Endothelial cell of umbilical vein (primary cell): ENCODE data around the gene SPTA1. TPM values are rescaled to one million over a fixed set of nuclear protein-coding genes. Genes with fewer than 3 reads are reported as not detected.

Source experiments
- BruUV-seq: library from RNA; stranded (reverse); fragments of 400-500 nt; replicated peaks from 2 replicates; lab custom pipeline; 2021; lab: Mats Ljungman, UMichigan
- CTCF ChIA-PET: fragments of 300-600, 350-600 bp; sonication (Branson Sonifier 250); formaldehyde crosslinking; loops from one replicate; lab custom pipeline; 2021; ENCODE audit warnings: antibody characterized with exemption, inconsistent platforms; lab: Charles Lee
- POLR2A ChIA-PET: fragments of 300-600, 350-600 bp; sonication (Branson Sonifier 250); formaldehyde crosslinking; loops from one replicate; lab custom pipeline; 2021; ENCODE audit warnings: antibody characterized with exemption, inconsistent platforms; lab: Charles Lee
- DNase-seq: peaks from one replicate; pipeline ENCODE4 v3.0.0-alpha.2; 2011; ENCODE audit warnings: low read depth, low spot score
- FAIRE-seq: peaks from 2 replicates; lab custom pipeline; 2011; peaks lifted over from hg19 to GRCh38; lab: Jason Lieb, UNC
- H2AFZ ChIP-seq: 2 replicates; pipeline ENCODE4 v1.6.0; 2012; ENCODE audit warnings: low read depth, low read length, control low read depth, inconsistent platforms
- H3K27ac ChIP-seq: 2 replicates; pipeline ENCODE4 v1.5.1; 2011; ENCODE audit warnings: low read depth, mild to moderate bottlenecking, control low read depth, low read length, moderate library complexity; ENCODE audit not compliant: insufficient read depth
- H3K27me3 ChIP-seq, 2 experiments: 2 replicates each; pipeline versions ENCODE4 v1.6.0 to v1.6.1; 2011; ENCODE audit warnings: low read length in 2 of 2, mixed read lengths in 1 of 2; ENCODE audit not compliant: control insufficient read depth in 2 of 2, insufficient read depth in 2 of 2
- H3K36me3 ChIP-seq, 2 experiments: 2 replicates in 1 of 2; 3 replicates in 1 of 2; pipeline ENCODE4 v1.5.1; 2011; ENCODE audit warnings: low read length in 2 of 2, mild to moderate bottlenecking in 1 of 2, moderate library complexity in 1 of 2; ENCODE audit not compliant: control insufficient read depth in 2 of 2, insufficient read depth in 2 of 2; ENCODE audit errors: extremely low read depth in 1 of 2
- H3K4me1 ChIP-seq: 3 replicates; pipeline ENCODE4 v1.5.1; 2011; ENCODE audit warnings: mild to moderate bottlenecking, low read length; ENCODE audit not compliant: control insufficient read depth, insufficient read depth; ENCODE audit errors: extremely low read depth
- H3K4me2 ChIP-seq: 2 replicates; pipeline ENCODE4 v1.6.1; 2011; ENCODE audit warnings: low read length, control low read depth, mixed read lengths; ENCODE audit not compliant: insufficient read depth
- H3K4me3 ChIP-seq, 3 experiments: fragments of 200-600 bp in 1 of 3; sonication (generic), shearing (Covaris generic) in 1 of 3; replicated peaks in 1 of 3; 2 replicates each; pipeline ENCODE4 v1.5.1; 2011 to 2016; ENCODE audit warnings: control low read depth in 3 of 3, low read length in 3 of 3, mild to moderate bottlenecking in 2 of 3, inconsistent platforms in 1 of 3, low read depth in 1 of 3, moderate library complexity in 1 of 3; ENCODE audit not compliant: insufficient read depth in 1 of 3
- H3K79me2 ChIP-seq: 2 replicates; pipeline ENCODE4 v1.6.0; 2012; ENCODE audit warnings: low read length, inconsistent platforms; ENCODE audit not compliant: control insufficient read depth, insufficient read depth
- H3K9ac ChIP-seq: replicated peaks from 2 replicates; pipeline ENCODE3; 2011; ENCODE audit warnings: low read length, control low read depth; ENCODE audit not compliant: insufficient read depth; ENCODE audit errors: extremely low read depth
- H3K9me1 ChIP-seq: replicated peaks from 3 replicates; pipeline ENCODE4 v1.6.0; 2011; ENCODE audit warnings: mild to moderate bottlenecking, low read length; ENCODE audit not compliant: control insufficient read depth, insufficient read depth; ENCODE audit errors: extremely low read depth
- H3K9me3 ChIP-seq: replicated peaks from 2 replicates; pipeline ENCODE4 v1.5.1; 2012; ENCODE audit warnings: low read length, inconsistent platforms; ENCODE audit not compliant: control insufficient read depth, insufficient read depth
- H4K20me1 ChIP-seq: replicated peaks from 2 replicates; pipeline ENCODE3; 2011; ENCODE audit warnings: mild to moderate bottlenecking, low read length; ENCODE audit not compliant: control insufficient read depth, insufficient read depth; ENCODE audit errors: extremely low read depth
- EZH2 ChIP-seq: IDR thresholded peaks from 2 replicates; pipeline ENCODE4 v1.6.1; 2012; ENCODE audit warnings: borderline replicate concordance, low read depth, mild to moderate bottlenecking, moderate library complexity, low read length, inconsistent platforms; ENCODE audit not compliant: severe bottlenecking
- GATA2 ChIP-seq: IDR thresholded peaks from 2 replicates; pipeline ENCODE4 v1.7.0; 2011; ENCODE audit warnings: low read depth, mild to moderate bottlenecking, moderate library complexity, mixed read lengths, low read length; ENCODE audit not compliant: insufficient read length, insufficient read depth
- JUN ChIP-seq: IDR thresholded peaks from 2 replicates; pipeline ENCODE4 v1.6.1; 2011; ENCODE audit warnings: borderline replicate concordance, low read depth; ENCODE audit not compliant: insufficient read length, insufficient read depth
- MAX ChIP-seq: IDR thresholded peaks from 2 replicates; pipeline ENCODE4 v1.6.1; 2011; ENCODE audit not compliant: insufficient read depth, insufficient read length
- MYC ChIP-seq: IDR thresholded peaks from one replicate; pipeline ENCODE4 v1.6.1; 2011; ENCODE audit warnings: mild to moderate bottlenecking, low read depth, low read length
- POLR2A ChIP-seq: IDR thresholded peaks from 2 replicates; pipeline ENCODE4 v1.6.1; 2012; ENCODE audit warnings: low read depth, mild to moderate bottlenecking, control low read depth, low read length
- POLR2AphosphoS5 ChIP-seq: IDR thresholded peaks from 2 replicates; pipeline ENCODE4 v1.6.1; 2012; ENCODE audit warnings: low read depth, mild to moderate bottlenecking, control low read depth, low read length, moderate library complexity; ENCODE audit not compliant: insufficient read depth
- dilution Hi-C: fragments of 300-500 bp; cut with MboI; formaldehyde crosslinking; loops from one replicate; pipeline ENCODE4 v1.15.0; 2019; ENCODE audit warnings: low sequenced_read_pairs; ENCODE audit not compliant: extremely low pct_ligation_motif_present
- intact Hi-C: fragments of 100-400 bp; cut with micrococcal nuclease; formaldehyde crosslinking; loops from one replicate; pipeline ENCODE4 v1.10.0; 2022
- polyA plus RNA-seq, 4 experiments: library from polyadenylated mRNA; depleted of rRNA in 3 of 4; stranded (reverse) in 3 of 4; unstranded in 1 of 4; fragments of >200 nt; gene quantifications; 2 replicates each; pipeline versions ENCODE4 v1.2.1 to v1.2.3, GENCODE V29; 2011 to 2012; ENCODE audit warnings: missing spikeins in 1 of 4
- total RNA-seq: library from RNA; stranded (reverse); gene quantifications from 2 replicates; pipeline ENCODE4 v1.2.3, GENCODE V29; 2021

Gene SPTA1
- total and polyA plus RNA-seq, 2 donors (not counting 3 experiments of a cell fraction or from before 2014, with no cell fraction given) = 0.01 to 0.84 TPM

GRCh38 chr1:158687037-158687436, 522 bp upstream of the SPTA1 start:
- TF ChIP-seq MAX = no peak
- TF ChIP-seq POLR2A = no peak
- no peak for TF ChIP-seq EZH2
- TF ChIP-seq MYC = no peak
- TF ChIP-seq GATA2 = no peak
- TF ChIP-seq POLR2AphosphoS5 = no peak
- Histone ChIP-seq H3K27me3 (no peaks in the 10 kb centered on the region), H3K4me3 (no peak overlapping the region), H3K27ac (no peak overlapping the region), H3K79me2 (no peaks in the 10 kb centered on the region), H3K36me3 (no peaks in the 10 kb centered on the region), H3K9me3 (no peaks in the 10 kb centered on the region), H3K4me1 (no peaks in the 10 kb centered on the region), H2AFZ (no peak overlapping the region), H4K20me1 (no peaks in the 10 kb centered on the region), H3K9me1 (no peaks in the 10 kb centered on the region), H3K9ac (no peak overlapping the region), H3K4me2 (no peak overlapping the region)
- ChIA-PET CTCF (no interaction called here), POLR2A (no interaction called here)
- DNase-seq (no peak), FAIRE-seq (no peak)
- intact Hi-C loops (no loop called here), dilution Hi-C loops (no loop called here)
- no TSS peak for BruUV-seq

- H3K4me2 ChIP-seq = no peak overlapping the region
- ChIA-PET CTCF (no interaction called here), POLR2A (no interaction called here)
- H3K4me1 ChIP-seq = no peaks in the 10 kb centered on the region
- H3K9me3 ChIP-seq = no peaks in the 10 kb centered on the region
- BruUV-seq = no TSS peak
- intact Hi-C loops (no loop called here), dilution Hi-C loops (no loop called here)
- FAIRE-seq = no peak
- H3K27me3 ChIP-seq = no peaks in the 10 kb centered on the region
- no peak overlapping the region for H2AFZ ChIP-seq
- no peaks in the 10 kb centered on the region for H3K79me2 ChIP-seq
- H4K20me1 ChIP-seq = no peaks in the 10 kb centered on the region
- no peaks in the 10 kb centered on the region for H3K9me1 ChIP-seq
- H3K27ac ChIP-seq = no peak overlapping the region
- H3K36me3 ChIP-seq = no peaks in the 10 kb centered on the region
- DNase-seq = no peak
- H3K9ac ChIP-seq = no peak overlapping the region
- TF ChIP-seq MAX (no peak), JUN (no peak), EZH2 (no peak)
- H3K4me3 ChIP-seq = no peak overlapping the region
These were observed 1.4 kb downstream of the SPTA1 start for GRCh38 chr1:158685085-158685484.
